GM12878 (cell line): Measurements from ENCODE around the gene FARSB. TPM values are rescaled to one million over a fixed set of nuclear protein-coding genes. Genes with fewer than 3 reads are reported as not detected.

ENCODE experiments used
- ATAC-seq: fragments of 200-7000 bp; cut with Tn5 transposase; 3 replicates; pipeline ENCODE4 v1.9.1; 2020; ENCODE audit warnings: mild to moderate bottlenecking, moderate library complexity
- BruUV-seq: library from RNA; stranded (reverse); fragments of 400-500 nt; replicated peaks from 2 replicates; lab custom pipeline; 2021; lab: Mats Ljungman, UMichigan
- CTCF ChIA-PET: fragments of 300-600 bp; sonication (Branson Sonifier 250); formaldehyde crosslinking; extraction: SDS; loops from one replicate; lab custom pipeline; 2021; ENCODE audit warnings: inconsistent platforms; lab: Yijun Ruan, JAX
- POLR2A ChIA-PET: fragments of 350-600 bp; formaldehyde crosslinking; extraction: SDS; loops from one replicate; lab custom pipeline; 2021; ENCODE audit warnings: inconsistent platforms; lab: Charles Lee
- RAD21 ChIA-PET: fragments of 300-600 bp; sonication (Branson Sonifier 250); formaldehyde crosslinking; loops from one replicate; lab custom pipeline; 2023; ENCODE audit warnings: antibody characterized with exemption; ENCODE audit not compliant: unreplicated experiment; lab: Charles Lee
- SMC1A ChIA-PET: fragments of 300-600 bp; sonication (Branson Sonifier 250); formaldehyde crosslinking; loops from one replicate; lab custom pipeline; 2023; ENCODE audit not compliant: unreplicated experiment, uncharacterized antibody; lab: Charles Lee
- DNase-seq: peaks from one replicate; pipeline ENCODE4 v3.0.0-alpha.2; 2011; ENCODE audit warnings: low read depth, low spot score
- FAIRE-seq: peaks from 3 replicates; lab custom pipeline; 2011; peaks lifted over from hg19 to GRCh38; lab: Jason Lieb, UNC
- H2AFZ ChIP-seq: 2 replicates; pipeline ENCODE4 v1.6.0; 2011; ENCODE audit warnings: low read depth, low read length, control low read depth; ENCODE audit not compliant: control insufficient read depth
- H3K27ac ChIP-seq: 2 replicates; pipeline ENCODE4 v1.5.1; 2011; ENCODE audit warnings: control low read depth; ENCODE audit not compliant: control insufficient read depth, insufficient read depth
- H3K27me3 ChIP-seq, 2 experiments: replicated peaks in 1 of 2; 2 replicates each; pipeline versions ENCODE4 v1.6.0 to v1.6.1; 2011; ENCODE audit warnings: low read length in 1 of 2; ENCODE audit not compliant: control insufficient read depth in 2 of 2, insufficient read depth in 2 of 2
- H3K36me3 ChIP-seq, 2 experiments: 2 replicates each; pipeline ENCODE4 v1.5.1; 2011; ENCODE audit warnings: low read length in 1 of 2; ENCODE audit not compliant: control insufficient read depth in 2 of 2, insufficient read depth in 2 of 2
- H3K4me1 ChIP-seq: 2 replicates; pipeline ENCODE4 v1.6.1; 2011; ENCODE audit warnings: mild to moderate bottlenecking, low read length, moderate library complexity, mixed read lengths; ENCODE audit not compliant: control insufficient read depth, insufficient read depth
- H3K4me2 ChIP-seq: 2 replicates; pipeline ENCODE4 v1.6.0; 2011; ENCODE audit warnings: control low read depth; ENCODE audit not compliant: control insufficient read depth, insufficient read depth
- H3K4me3 ChIP-seq: fragments of 200-600 bp; sonication (generic); 2 replicates; pipeline ENCODE4 v1.5.1; 2016
- H3K79me2 ChIP-seq: 2 replicates; pipeline ENCODE4 v1.6.0; 2011; ENCODE audit warnings: low read length; ENCODE audit not compliant: control insufficient read depth, insufficient read depth
- H3K9ac ChIP-seq: 2 replicates; pipeline ENCODE4 v1.8.0; 2011; ENCODE audit warnings: low read length, control low read depth, mixed read lengths; ENCODE audit not compliant: control insufficient read depth, insufficient read depth
- H3K9me3 ChIP-seq: replicated peaks from 3 replicates; pipeline ENCODE4 v1.5.1; 2011; ENCODE audit warnings: mild to moderate bottlenecking, low read length; ENCODE audit not compliant: control insufficient read depth, insufficient read depth
- H4K20me1 ChIP-seq: 2 replicates; pipeline ENCODE4 v1.6.0; 2011; ENCODE audit not compliant: control insufficient read depth, insufficient read depth
- ASH2L ChIP-seq: fragments of 300-600, 200-600 bp; sonication (generic); IDR thresholded peaks from 2 replicates; pipeline ENCODE4 v1.6.1; 2017; ENCODE audit warnings: low read depth, mild to moderate bottlenecking, borderline replicate concordance
- CEBPB ChIP-seq, 2 experiments: fragments of 150-350 bp in 1 of 2; IDR thresholded peaks; 2 replicates each; pipeline ENCODE4 v1.6.1; 2012 to 2014; ENCODE audit warnings: low read depth in 2 of 2, low read length in 2 of 2, borderline replicate concordance in 1 of 2, inconsistent platforms in 1 of 2
- EZH2 ChIP-seq: IDR thresholded peaks from 2 replicates; pipeline ENCODE4 v1.6.1; 2012; ENCODE audit warnings: low read depth, mild to moderate bottlenecking, control low read depth, inconsistent platforms, low read length, borderline replicate concordance; ENCODE audit not compliant: control insufficient read depth
- GATAD2B ChIP-seq: fragments of 450-650 bp; conservative IDR thresholded peaks from 2 replicates; pipeline ENCODE4 v1.6.1; 2017; ENCODE audit warnings: low read depth, mild to moderate bottlenecking, moderate library complexity
- IKZF1 ChIP-seq: fragments of 450-650 bp; conservative IDR thresholded peaks from 2 replicates; pipeline ENCODE4 v1.6.1; 2017; ENCODE audit warnings: antibody characterized with exemption, mild to moderate bottlenecking
- KLF5 ChIP-seq: fragments of 450-650 bp; IDR thresholded peaks from 2 replicates; pipeline ENCODE4 v1.6.1; 2014; ENCODE audit warnings: mild to moderate bottlenecking; ENCODE audit not compliant: partially characterized antibody
- NR2F1 ChIP-seq: fragments of 450-650 bp; conservative IDR thresholded peaks from 2 replicates; pipeline ENCODE4 v1.6.1; 2017; ENCODE audit warnings: mild to moderate bottlenecking
- POU2F2 ChIP-seq: IDR thresholded peaks from 3 replicates; pipeline ENCODE4 v1.6.1; 2011; ENCODE audit warnings: low read depth, mild to moderate bottlenecking, low read length, borderline replicate concordance
- RFX5 ChIP-seq: IDR thresholded peaks from 2 replicates; pipeline ENCODE4 v1.6.1; 2011; ENCODE audit warnings: low read depth, low read length, improper control_type of control experiment
- RUNX3 ChIP-seq: IDR thresholded peaks from 2 replicates; pipeline ENCODE4 v1.6.1; 2012; ENCODE audit warnings: low read length, inconsistent platforms
- SUZ12 ChIP-seq: fragments of 200-600 bp; sonication (generic); IDR thresholded peaks from one replicate; pipeline ENCODE4 v1.6.1; 2018; ENCODE audit warnings: antibody characterized with exemption, mild to moderate bottlenecking; ENCODE audit not compliant: unreplicated experiment
- TARDBP ChIP-seq: IDR thresholded peaks from 2 replicates; pipeline ENCODE4 v1.6.1; 2016; ENCODE audit warnings: borderline replicate concordance
- ZNF24 ChIP-seq: fragments of 450-650 bp; IDR thresholded peaks from 2 replicates; pipeline ENCODE4 v1.6.1; 2017; ENCODE audit warnings: antibody characterized with exemption, mild to moderate bottlenecking
- WGBS: methylation state at CpG from one replicate; pipeline ENCODE4 v1.1.6; 2016; ENCODE audit warnings: low lambda C conversion rate; ENCODE audit not compliant: insufficient replicate concordance, insufficient coverage; ENCODE audit errors: missing lambda C conversion rate; 5-methylcytosine and 5-hydroxymethylcytosine counted together
- in situ Hi-C: fragments of 300-500 bp; cut with MboI; formaldehyde crosslinking; loops from 9 replicates; pipeline ENCODE4 v1.14.3; 2018; ENCODE audit warnings: mixed read lengths
- intact Hi-C: fragments of 100-400 bp; cut with micrococcal nuclease; formaldehyde crosslinking; loops from one replicate; pipeline ENCODE4 v1.14.2; 2022; ENCODE audit not compliant: unreplicated experiment
- polyA plus RNA-seq, 11 experiments: library from polyadenylated mRNA; depleted of rRNA in 4 of 11; unstranded in 6 of 11; stranded (reverse) in 5 of 11; fragments of >200 nt; fragmentation: Nextera tagmentation in 4 of 11; fragmentation: Illumina TruSeq in 1 of 11; extraction: Ambion mirVana in 4 of 11; extraction: Trizol in 1 of 11; gene quantifications; 1 replicate in 1 of 11; 2 replicates in 10 of 11; pipeline versions ENCODE4 v1.2.1 to v1.2.3, GENCODE V29; 2011 to 2016; ENCODE audit warnings: inconsistent platforms in 2 of 11, missing spikeins in 2 of 11, low read depth in 1 of 11
- total RNA-seq, 4 experiments: library from RNA; depleted of rRNA in 3 of 4; stranded (reverse); fragments of >200 nt in 3 of 4; fragmentation: Illumina TruSeq in 1 of 4; extraction: Trizol in 1 of 4; gene quantifications; 2 replicates each; pipeline versions ENCODE4 v1.2.1 to v1.2.3, GENCODE V29; 2013 to 2021
- TF ChIP-seq, protein P1 (sequence below): IDR thresholded peaks from 2 replicates; pipeline ENCODE4 v1.6.1; 2011; ENCODE audit warnings: low read depth, low read length, improper control_type of control experiment, borderline replicate concordance
- TF ChIP-seq, protein P2 (sequence below): fragments of 450-650 bp; IDR thresholded peaks from 2 replicates; pipeline ENCODE4 v1.6.1; 2017; ENCODE audit warnings: antibody characterized with exemption, mild to moderate bottlenecking, moderate library complexity
- TF ChIP-seq, protein P3 (sequence below): IDR thresholded peaks from 2 replicates; pipeline ENCODE4 v1.6.1; 2011; ENCODE audit warnings: mild to moderate bottlenecking, low read depth, low read length, moderate library complexity; ENCODE audit not compliant: insufficient replicate concordance

Gene FARSB
- total and polyA plus RNA-seq, 10 of the 15 experiments (the other 5 are each of a cell fraction or from before 2014, with no cell fraction given): 32.4 to 127 (median 73.8) TPM

GRCh38 chr2:222603501-222603900 lies 52.4 kb downstream of the FARSB start:
- ChIA-PET SMC1A (no interaction called here), RAD21 (no interaction called here), POLR2A (interaction anchor here (0.6 kb wide), 1 partner anchor 15 kb away, joined by 3 read pairs; no protein-coding TSS in a partner anchor), CTCF (interaction anchor here (0.8 to 1.5 kb wide), 3 partner anchors 9 to 285 kb away, joined by 3 to 6 read pairs (median 3); no protein-coding TSS in a partner anchor)
- in situ Hi-C loops (no loop called here), intact Hi-C loops (no loop called here)
- H3K36me3 ChIP-seq: peaks cover 2 to 21% of the 10 kb centered on the region in 2 experiments; a peak in 3 of 4 replicates
- no peak overlapping the region for H3K4me3 ChIP-seq
- FAIRE-seq (no peak), ATAC-seq (no peak), DNase-seq (no peak)
- no peaks in the 10 kb centered on the region for H3K9me3 ChIP-seq
- H3K4me1 ChIP-seq: no peaks in the 10 kb centered on the region
- no peak for TF ChIP-seq RUNX3
- TF ChIP-seq CEBPB (IDR thresholded peaks at IDR 0.05; ENCODE audit: borderline replicate concordance in 1 of 2, low read depth in 2 of 2, low read length in 2 of 2): no peak
- TF ChIP-seq RFX5: no peak
- TF ChIP-seq ASH2L: no peak
- TF ChIP-seq KLF5: no peak
- no peak for TF ChIP-seq EZH2
- TF ChIP-seq, protein P1, sequence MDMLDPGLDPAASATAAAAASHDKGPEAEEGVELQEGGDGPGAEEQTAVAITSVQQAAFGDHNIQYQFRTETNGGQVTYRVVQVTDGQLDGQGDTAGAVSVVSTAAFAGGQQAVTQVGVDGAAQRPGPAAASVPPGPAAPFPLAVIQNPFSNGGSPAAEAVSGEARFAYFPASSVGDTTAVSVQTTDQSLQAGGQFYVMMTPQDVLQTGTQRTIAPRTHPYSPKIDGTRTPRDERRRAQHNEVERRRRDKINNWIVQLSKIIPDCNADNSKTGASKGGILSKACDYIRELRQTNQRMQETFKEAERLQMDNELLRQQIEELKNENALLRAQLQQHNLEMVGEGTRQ: no peak
- TF ChIP-seq POU2F2: no peak
- no peak for TF ChIP-seq ZNF24
- TF ChIP-seq NR2F1: no peak
- no peak for TF ChIP-seq TARDBP
- no peak for TF ChIP-seq GATAD2B
- no peak for TF ChIP-seq IKZF1
- TF ChIP-seq, protein P2, sequence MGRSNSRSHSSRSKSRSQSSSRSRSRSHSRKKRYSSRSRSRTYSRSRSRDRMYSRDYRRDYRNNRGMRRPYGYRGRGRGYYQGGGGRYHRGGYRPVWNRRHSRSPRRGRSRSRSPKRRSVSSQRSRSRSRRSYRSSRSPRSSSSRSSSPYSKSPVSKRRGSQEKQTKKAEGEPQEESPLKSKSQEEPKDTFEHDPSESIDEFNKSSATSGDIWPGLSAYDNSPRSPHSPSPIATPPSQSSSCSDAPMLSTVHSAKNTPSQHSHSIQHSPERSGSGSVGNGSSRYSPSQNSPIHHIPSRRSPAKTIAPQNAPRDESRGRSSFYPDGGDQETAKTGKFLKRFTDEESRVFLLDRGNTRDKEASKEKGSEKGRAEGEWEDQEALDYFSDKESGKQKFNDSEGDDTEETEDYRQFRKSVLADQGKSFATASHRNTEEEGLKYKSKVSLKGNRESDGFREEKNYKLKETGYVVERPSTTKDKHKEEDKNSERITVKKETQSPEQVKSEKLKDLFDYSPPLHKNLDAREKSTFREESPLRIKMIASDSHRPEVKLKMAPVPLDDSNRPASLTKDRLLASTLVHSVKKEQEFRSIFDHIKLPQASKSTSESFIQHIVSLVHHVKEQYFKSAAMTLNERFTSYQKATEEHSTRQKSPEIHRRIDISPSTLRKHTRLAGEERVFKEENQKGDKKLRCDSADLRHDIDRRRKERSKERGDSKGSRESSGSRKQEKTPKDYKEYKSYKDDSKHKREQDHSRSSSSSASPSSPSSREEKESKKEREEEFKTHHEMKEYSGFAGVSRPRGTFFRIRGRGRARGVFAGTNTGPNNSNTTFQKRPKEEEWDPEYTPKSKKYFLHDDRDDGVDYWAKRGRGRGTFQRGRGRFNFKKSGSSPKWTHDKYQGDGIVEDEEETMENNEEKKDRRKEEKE: no peak
- no peak for TF ChIP-seq SUZ12
- TF ChIP-seq, protein P3, sequence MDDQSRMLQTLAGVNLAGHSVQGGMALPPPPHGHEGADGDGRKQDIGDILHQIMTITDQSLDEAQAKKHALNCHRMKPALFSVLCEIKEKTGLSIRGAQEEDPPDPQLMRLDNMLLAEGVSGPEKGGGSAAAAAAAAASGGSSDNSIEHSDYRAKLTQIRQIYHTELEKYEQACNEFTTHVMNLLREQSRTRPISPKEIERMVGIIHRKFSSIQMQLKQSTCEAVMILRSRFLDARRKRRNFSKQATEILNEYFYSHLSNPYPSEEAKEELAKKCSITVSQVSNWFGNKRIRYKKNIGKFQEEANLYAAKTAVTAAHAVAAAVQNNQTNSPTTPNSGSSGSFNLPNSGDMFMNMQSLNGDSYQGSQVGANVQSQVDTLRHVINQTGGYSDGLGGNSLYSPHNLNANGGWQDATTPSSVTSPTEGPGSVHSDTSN: no peak
- no peak overlapping the region for H3K9ac ChIP-seq
- BruUV-seq: no TSS peak
- no peak overlapping the region for H3K4me2 ChIP-seq
- H3K79me2 ChIP-seq: no peaks in the 10 kb centered on the region
- no peak overlapping the region for H2AFZ ChIP-seq
- no peak overlapping the region for H3K27ac ChIP-seq
- H3K27me3 ChIP-seq: no peaks in the 10 kb centered on the region
- WGBS: 96% methylated on average over 2 of the region's 2 CpGs
- H4K20me1 ChIP-seq: no peaks in the 10 kb centered on the region
